K562 (cell line): ENCODE measurements around the gene GSTM5. TPM values are rescaled to one million over a fixed set of nuclear protein-coding genes. Genes with fewer than 3 reads are reported as not detected.

Experiments used
- ATAC-seq: fragments of 200-7000 bp; cut with Tn5 transposase; 3 replicates; pipeline ENCODE4 v1.9.1; 2020; ENCODE audit warnings: moderate library complexity
- BruUV-seq: library from RNA; stranded (reverse); fragments of 400-500 nt; replicated peaks from 2 replicates; lab custom pipeline; 2021; lab: Mats Ljungman, UMichigan
- CTCF ChIA-PET: fragments of 300-600 bp; formaldehyde crosslinking; extraction: SDS; loops from one replicate; lab custom pipeline; 2021; ENCODE audit warnings: low intra/inter-chr PET ratio; lab: Yijun Ruan, JAX
- POLR2A ChIA-PET: fragments of 300-600, 350-650 bp; sonication (Branson Sonifier 250); formaldehyde crosslinking; extraction: SDS; loops from one replicate; lab custom pipeline; 2021; ENCODE audit warnings: antibody characterized with exemption, inconsistent platforms; lab: Yijun Ruan, JAX
- DNase-seq, 4 experiments: peaks; one replicate each; pipeline versions ENCODE4 v3.0.0 to v3.0.0-alpha.2; 2011 to 2018; ENCODE audit warnings: low spot score in 3 of 4, mixed read lengths in 3 of 4; ENCODE audit errors: extremely low read depth in 1 of 4
- FAIRE-seq: peaks from 2 replicates; lab custom pipeline; 2011; peaks lifted over from hg19 to GRCh38; lab: Jason Lieb, UNC
- H2AFZ ChIP-seq: 2 replicates; pipeline ENCODE4 v1.6.0; 2011; ENCODE audit warnings: low read depth, low read length, control low read depth, inconsistent platforms
- H3K27ac ChIP-seq: fragments of 200-600 bp; 3 replicates; pipeline ENCODE4 v1.8.0; 2011; ENCODE audit warnings: low read depth, mild to moderate bottlenecking, control low read depth, inconsistent platforms, low read length, moderate library complexity, mixed read lengths; ENCODE audit errors: extremely low read depth
- H3K27me3 ChIP-seq, 2 experiments: fragments of 300-600 bp in 1 of 2; 2 replicates in 1 of 2; 3 replicates in 1 of 2; pipeline versions ENCODE4 v1.6.0 to v1.8.0; 2011; ENCODE audit warnings: inconsistent platforms in 2 of 2, low read length in 2 of 2, mild to moderate bottlenecking in 1 of 2, mixed read lengths in 1 of 2, moderate library complexity in 1 of 2; ENCODE audit not compliant: control insufficient read depth in 2 of 2, insufficient read depth in 2 of 2
- H3K36me3 ChIP-seq: fragments of 300-600 bp; 3 replicates; pipeline ENCODE4 v1.8.0; 2011; ENCODE audit warnings: mild to moderate bottlenecking, low read length, inconsistent platforms; ENCODE audit not compliant: control insufficient read depth, insufficient read depth
- H3K4me1 ChIP-seq, 2 experiments: fragments of 200-600 bp in 1 of 2; replicated peaks in 1 of 2; 2 replicates in 1 of 2; 3 replicates in 1 of 2; pipeline versions ENCODE4 v1.5.1 to v1.8.0; 2011; ENCODE audit warnings: inconsistent platforms in 2 of 2, low read length in 2 of 2, mild to moderate bottlenecking in 1 of 2, mixed read lengths in 1 of 2, moderate library complexity in 1 of 2; ENCODE audit not compliant: control insufficient read depth in 2 of 2, insufficient read depth in 2 of 2
- H3K4me2 ChIP-seq: 2 replicates; pipeline ENCODE4 v1.6.1; 2011; ENCODE audit warnings: low read length, control low read depth, inconsistent platforms, mixed read lengths; ENCODE audit not compliant: insufficient read depth
- H3K4me3 ChIP-seq: fragments of 200-600 bp; sonication (generic), shearing (Covaris generic); 2 replicates; pipeline ENCODE4 v1.5.1; 2016; ENCODE audit warnings: control low read depth, inconsistent platforms
- H3K79me2 ChIP-seq: fragments of 200-600 bp; 3 replicates; pipeline ENCODE4 v1.8.0; 2011; ENCODE audit warnings: low read length, inconsistent platforms; ENCODE audit not compliant: control insufficient read depth, insufficient read depth
- H3K9ac ChIP-seq, 2 experiments: 2 replicates each; pipeline versions ENCODE4 v1.6.0 to v1.6.1; 2011; ENCODE audit warnings: low read depth in 2 of 2, low read length in 2 of 2, control low read depth in 1 of 2, inconsistent platforms in 1 of 2, mild to moderate bottlenecking in 1 of 2, mixed read lengths in 1 of 2; ENCODE audit not compliant: insufficient read depth in 1 of 2
- H3K9me1 ChIP-seq: one replicate; pipeline ENCODE4 v1.6.0; 2011; ENCODE audit warnings: inconsistent platforms, mild to moderate bottlenecking, low read length, moderate library complexity; ENCODE audit not compliant: control insufficient read depth, insufficient read depth
- H3K9me3 ChIP-seq: replicated peaks from 2 replicates; pipeline ENCODE4 v1.5.1; 2011; ENCODE audit warnings: low read depth, low read length, inconsistent platforms; ENCODE audit not compliant: control insufficient read depth, insufficient read depth
- H4K20me1 ChIP-seq: replicated peaks from 2 replicates; pipeline ENCODE4 v1.6.1; 2011; ENCODE audit warnings: low read length, inconsistent platforms, mixed read lengths; ENCODE audit not compliant: control insufficient read depth, insufficient read depth
- CREB3L1 ChIP-seq: fragments of 450-650 bp; IDR thresholded peaks from 2 replicates; pipeline ENCODE4 v1.6.1; 2014; ENCODE audit warnings: low read depth, mild to moderate bottlenecking, moderate library complexity, borderline replicate concordance
- ETV1 ChIP-seq: fragments of 450-650 bp; conservative IDR thresholded peaks from 2 replicates; pipeline ENCODE4 v1.6.1; 2016; ENCODE audit warnings: missing genetic modification characterization, control low read depth, low read depth, missing compliant biosample characterization
- FOXA3 ChIP-seq, 2 experiments: fragments of 450-650 bp in 1 of 2; sonication (generic) in 1 of 2; formaldehyde crosslinking; IDR thresholded peaks in 1 of 2; conservative IDR thresholded peaks in 1 of 2; 2 replicates each; pipeline versions ENCODE4 v1.4.0 to v1.8.0; 2020 to 2022; ENCODE audit warnings: mild to moderate bottlenecking in 2 of 2, missing genetic modification reagents in 1 of 2
- RHOXF2B ChIP-seq: fragments of 250-450 bp; sonication (Bioruptor Pico); conservative IDR thresholded peaks from 2 replicates; pipeline ENCODE4 v1.5.1; 2021
- SP2 ChIP-seq: IDR thresholded peaks from 2 replicates; pipeline ENCODE4 v1.6.1; 2011; ENCODE audit warnings: mild to moderate bottlenecking, low read depth, low read length, moderate library complexity; ENCODE audit not compliant: poor library complexity, severe bottlenecking; ENCODE audit errors: extremely low read depth
- USF1 ChIP-seq: sonication (generic); formaldehyde crosslinking; IDR thresholded peaks from 2 replicates; pipeline ENCODE4 v1.9.0; 2022; ENCODE audit warnings: mild to moderate bottlenecking, missing genetic modification reagents
- WGBS: fragments of 100-300 bp; shearing (Covaris generic); methylation state at CpG from one replicate; pipeline ENCODE4 v1.1.6; 2016; ENCODE audit warnings: low coverage, mixed read lengths; ENCODE audit not compliant: insufficient coverage; ENCODE audit errors: missing lambda C conversion rate; 5-methylcytosine and 5-hydroxymethylcytosine counted together
- in situ Hi-C: fragments of 300-500 bp; cut with MboI; formaldehyde crosslinking; loops from 4 replicates; pipeline ENCODE4 v1.15.0; 2018; ENCODE audit warnings: inconsistent platforms, mixed read lengths
- intact Hi-C: fragments of 100-400 bp; cut with micrococcal nuclease; formaldehyde crosslinking; loops from 2 replicates; pipeline ENCODE4 v1.14.2; 2022
- polyA plus RNA-seq, 8 experiments: library from polyadenylated mRNA; depleted of rRNA in 4 of 8; stranded (reverse) in 5 of 8; unstranded in 3 of 8; fragments of >200 nt; fragmentation: Nextera tagmentation in 2 of 8; fragmentation: Illumina TruSeq in 1 of 8; extraction: Ambion mirVana in 2 of 8; extraction: Trizol in 1 of 8; gene quantifications; 2 replicates each; pipeline versions ENCODE4 v1.2.1 to v1.2.3, GENCODE V29; 2011 to 2014; ENCODE audit warnings: inconsistent platforms in 1 of 8, missing spikeins in 1 of 8
- total RNA-seq, 7 experiments: library from RNA; depleted of rRNA in 6 of 7; stranded (reverse); fragments of >200 nt in 6 of 7; fragmentation: Illumina TruSeq in 2 of 7; extraction: Trizol in 2 of 7; gene quantifications; 2 replicates each; pipeline versions ENCODE4 v1.2.1 to v1.2.3, GENCODE V29; 2011 to 2021; ENCODE audit warnings: low replicate concordance in 1 of 7

Gene GSTM5
- total and polyA plus RNA-seq, 9 of the 15 experiments (the other 6 are each of a cell fraction or from before 2014, with no cell fraction given), result not detected

- CTCF ChIA-PET, result no interaction called here
- in situ Hi-C loops, result no loop called here
Measured at GRCh38 chr1:109733236-109733870, 21.3 kb downstream of the GSTM5 start.

More at GRCh38 chr1:109733236-109733870, 21.3 kb downstream of the GSTM5 start:
- Histone ChIP-seq H3K27me3 (peaks cover 8 to 19% of the 10 kb centered on the region in 2 experiments; a peak in 4 of 5 replicates), H3K9ac (no peak overlapping the region), H2AFZ (no peak overlapping the region), H3K4me2 (no peak overlapping the region), H3K36me3 (no peaks in the 10 kb centered on the region), H4K20me1 (no peaks in the 10 kb centered on the region), H3K27ac (no peak overlapping the region), H3K4me3 (no peak overlapping the region), H3K9me1 (no peaks in the 10 kb centered on the region), H3K4me1 (no peaks in the 10 kb centered on the region; a peak in 1 of 5 replicates)
- POLR2A ChIA-PET, result interaction anchor here (0.8 to 0.9 kb wide), 2 partner anchors 8 to 23 kb away, joined by 3 read pairs; no protein-coding TSS in a partner anchor
- intact Hi-C loops, result no loop called here
- ATAC-seq (no peak), DNase-seq (no peak), FAIRE-seq (no peak)
- 6% methylated on average over 4 of the region's 4 CpGs for WGBS
- TF ChIP-seq ETV1, result no peak
- no peak for TF ChIP-seq USF1 (CRISPR knock-in tag)
- no peak for TF ChIP-seq RHOXF2B (CRISPR knock-in tag)
- TF ChIP-seq CREB3L1, result no peak
- TF ChIP-seq FOXA3 (CRISPR knock-in tag; conservative IDR thresholded peaks at IDR 0.05 in 1 of 2, IDR thresholded peaks at IDR 0.05 in 1 of 2), result no peak
- no peak for TF ChIP-seq SP2
- TF ChIP-seq, all 486 proteins: peak for 0
- Histone ChIP-seq H3K9me3 (no peaks in the 10 kb centered on the region), H3K79me2 (no peaks in the 10 kb centered on the region)
- no TSS peak for BruUV-seq
